ENCODE data around the gene TNFRSF14.

DNA sequence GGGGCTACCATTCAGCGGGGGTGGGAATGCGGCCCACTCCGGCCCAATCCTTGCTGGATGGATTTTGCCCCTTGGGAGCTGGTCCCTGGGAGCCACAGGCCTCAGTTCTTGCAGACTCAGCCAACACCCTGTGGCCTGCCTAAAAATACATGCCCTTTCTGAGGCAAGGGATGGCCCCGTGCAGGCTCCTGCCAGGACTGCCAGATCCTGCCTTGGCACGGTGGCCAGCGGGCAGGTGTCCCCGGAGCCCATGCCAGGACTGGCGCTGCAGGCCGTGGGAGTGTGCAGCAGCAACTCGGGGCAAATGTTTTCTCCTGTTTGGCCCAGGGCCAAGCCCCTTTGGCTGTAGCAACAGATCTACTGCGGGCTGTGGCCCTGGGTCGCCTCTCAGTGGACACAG lies 28.2 kb upstream of the TNFRSF14 start:
- no peak for TF ChIP-seq ZFP3 (CRISPR knock-in tag; IDR thresholded peaks at IDR 0.05)
- no peak for TF ChIP-seq ARNTL (CRISPR knock-in tag; IDR thresholded peaks at IDR 0.05; ENCODE audit: borderline replicate concordance, low read depth)
- TF ChIP-seq PATZ1 (CRISPR knock-in tag; IDR thresholded peaks at IDR 0.05; ENCODE audit: borderline replicate concordance) = no peak
- no peak for TF ChIP-seq ZNF565 (CRISPR knock-in tag; conservative IDR thresholded peaks at IDR 0.05; ENCODE audit: low read depth)
- TF ChIP-seq, protein P1, sequence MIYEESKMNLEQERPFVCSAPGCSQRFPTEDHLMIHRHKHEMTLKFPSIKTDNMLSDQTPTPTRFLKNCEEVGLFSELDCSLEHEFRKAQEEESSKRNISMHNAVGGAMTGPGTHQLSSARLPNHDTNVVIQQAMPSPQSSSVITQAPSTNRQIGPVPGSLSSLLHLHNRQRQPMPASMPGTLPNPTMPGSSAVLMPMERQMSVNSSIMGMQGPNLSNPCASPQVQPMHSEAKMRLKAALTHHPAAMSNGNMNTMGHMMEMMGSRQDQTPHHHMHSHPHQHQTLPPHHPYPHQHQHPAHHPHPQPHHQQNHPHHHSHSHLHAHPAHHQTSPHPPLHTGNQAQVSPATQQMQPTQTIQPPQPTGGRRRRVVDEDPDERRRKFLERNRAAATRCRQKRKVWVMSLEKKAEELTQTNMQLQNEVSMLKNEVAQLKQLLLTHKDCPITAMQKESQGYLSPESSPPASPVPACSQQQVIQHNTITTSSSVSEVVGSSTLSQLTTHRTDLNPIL (CRISPR knock-in tag; IDR thresholded peaks at IDR 0.05; ENCODE audit: low read depth) = no peak
- no peak for TF ChIP-seq GLIS3 (CRISPR knock-in tag; IDR thresholded peaks at IDR 0.05)

Data from SK-N-SH treated with all-trans-retinoic acid at 6 μM for 48 hours (cell line).